MM.1S (cell line): ENCODE results near the gene CNTNAP2.

Source experiments
- DNase-seq: peaks from one replicate; pipeline ENCODE4 v3.0.0-alpha.2; 2015
- H2AFZ ChIP-seq: fragments of 300-600 bp; sonication (generic); 2 replicates; pipeline ENCODE4 v1.6.0; 2016; ENCODE audit warnings: antibody characterized with exemption, low read length
- H3F3A ChIP-seq: fragments of 300-600 bp; sonication (generic); 2 replicates; pipeline ENCODE4 v1.6.1; 2016; ENCODE audit warnings: mild to moderate bottlenecking, antibody characterized with exemption, low read length, moderate library complexity, mixed read lengths; ENCODE audit not compliant: insufficient read depth
- H3K27ac ChIP-seq: fragments of 300-600 bp; sonication (generic); 2 replicates; pipeline ENCODE4 v1.5.1; 2016; ENCODE audit warnings: mild to moderate bottlenecking, low read length
- H3K27me3 ChIP-seq: fragments of 300-600 bp; sonication (generic); replicated peaks from 2 replicates; pipeline ENCODE4 v1.6.0; 2016; ENCODE audit warnings: low read length; ENCODE audit not compliant: insufficient read depth
- H3K36me3 ChIP-seq: fragments of 300-600 bp; sonication (generic); replicated peaks from 2 replicates; pipeline ENCODE4 v1.6.1; 2016; ENCODE audit warnings: mild to moderate bottlenecking, low read length, mixed read lengths; ENCODE audit not compliant: insufficient read depth
- H3K4me1 ChIP-seq: fragments of 300-600 bp; sonication (generic); 2 replicates; pipeline ENCODE4 v1.6.1; 2016; ENCODE audit warnings: low read length, mixed read lengths
- H3K4me2 ChIP-seq: fragments of 300-600 bp; sonication (generic); 2 replicates; pipeline ENCODE4 v1.6.0; 2016; ENCODE audit warnings: low read depth, low read length
- H3K4me3 ChIP-seq: fragments of 300-600 bp; sonication (generic); 2 replicates; pipeline ENCODE4 v1.5.1; 2016; ENCODE audit warnings: low read length, mixed read lengths
- H3K79me2 ChIP-seq: fragments of 300-600 bp; sonication (generic); 2 replicates; pipeline ENCODE4 v1.6.1; 2016; ENCODE audit warnings: mixed run types, low read length, mixed read lengths
- H3K9ac ChIP-seq: fragments of 300-600 bp; sonication (generic); 2 replicates; pipeline ENCODE4 v1.6.1; 2016; ENCODE audit warnings: low read length, mixed read lengths
- H3K9me2 ChIP-seq: fragments of 300-600 bp; sonication (generic); replicated peaks from 2 replicates; pipeline ENCODE4 v1.6.1; 2016; ENCODE audit warnings: mild to moderate bottlenecking, low read length, mixed read lengths; ENCODE audit not compliant: insufficient read depth
- H3K9me3 ChIP-seq: fragments of 300-600 bp; sonication (generic); replicated peaks from 2 replicates; pipeline ENCODE4 v1.6.1; 2016; ENCODE audit warnings: mild to moderate bottlenecking, low read length, mixed read lengths; ENCODE audit not compliant: insufficient read depth
- H4K20me1 ChIP-seq: fragments of 300-600 bp; sonication (generic); 2 replicates; pipeline ENCODE4 v1.6.1; 2016; ENCODE audit warnings: mild to moderate bottlenecking, low read length, moderate library complexity, mixed read lengths; ENCODE audit not compliant: insufficient read depth
- EZH2 ChIP-seq: fragments of 300-600 bp; sonication (generic); optimal IDR thresholded peaks from 2 replicates; pipeline ENCODE3; 2017; ENCODE audit warnings: low read depth, mild to moderate bottlenecking, antibody characterized with exemption, low read length, mixed read lengths
- EZH2phosphoT487 ChIP-seq: fragments of 300-600 bp; sonication (generic); IDR thresholded peaks from 2 replicates; pipeline ENCODE4 v1.6.1; 2018; ENCODE audit warnings: antibody characterized with exemption, low read length
- TF ChIP-seq, protein P1 (sequence below): fragments of 300-600 bp; sonication (generic); IDR thresholded peaks from 2 replicates; pipeline ENCODE4 v1.5.1; 2016; ENCODE audit warnings: antibody characterized with exemption, low read length, mixed read lengths

CNTNAP2 gene

DNA sequence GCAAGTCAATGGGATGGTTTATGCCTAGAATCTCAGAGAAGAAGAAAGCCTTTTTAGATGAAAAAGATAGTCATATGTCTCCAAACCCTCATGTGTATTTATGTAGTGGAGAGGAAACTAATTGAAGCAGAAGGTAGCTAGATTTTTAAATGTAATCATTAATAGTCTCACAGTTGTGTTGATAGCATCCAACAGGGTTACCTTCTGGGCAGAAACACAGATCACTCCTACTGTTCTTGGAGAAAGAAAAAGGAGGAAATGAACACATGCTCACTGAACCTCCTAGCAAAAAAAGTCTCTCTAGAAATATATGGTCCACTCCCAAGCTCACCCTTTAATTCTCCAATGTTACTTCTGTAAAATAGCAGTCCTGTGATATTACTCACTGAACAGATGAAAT lies 1696.7 kb downstream of the CNTNAP2 start:
- Histone ChIP-seq H3K27me3 (no peaks in the 10 kb centered on the region), H3K9me3 (no peaks in the 10 kb centered on the region), H3K4me2 (no peak overlapping the region), H3K4me3 (no peak overlapping the region), H4K20me1 (no peaks in the 10 kb centered on the region), H3F3A (no peaks in the 10 kb centered on the region), H3K36me3 (no peaks in the 10 kb centered on the region), H3K4me1 (no peaks in the 10 kb centered on the region), H3K27ac (no peak overlapping the region), H3K79me2 (no peaks in the 10 kb centered on the region), H3K9ac (no peak overlapping the region), H3K9me2 (no peaks in the 10 kb centered on the region), H2AFZ (no peak overlapping the region)
- DNase-seq: no peak
- no peak for TF ChIP-seq EZH2
- no peak for TF ChIP-seq EZH2phosphoT487
- TF ChIP-seq, protein P1, sequence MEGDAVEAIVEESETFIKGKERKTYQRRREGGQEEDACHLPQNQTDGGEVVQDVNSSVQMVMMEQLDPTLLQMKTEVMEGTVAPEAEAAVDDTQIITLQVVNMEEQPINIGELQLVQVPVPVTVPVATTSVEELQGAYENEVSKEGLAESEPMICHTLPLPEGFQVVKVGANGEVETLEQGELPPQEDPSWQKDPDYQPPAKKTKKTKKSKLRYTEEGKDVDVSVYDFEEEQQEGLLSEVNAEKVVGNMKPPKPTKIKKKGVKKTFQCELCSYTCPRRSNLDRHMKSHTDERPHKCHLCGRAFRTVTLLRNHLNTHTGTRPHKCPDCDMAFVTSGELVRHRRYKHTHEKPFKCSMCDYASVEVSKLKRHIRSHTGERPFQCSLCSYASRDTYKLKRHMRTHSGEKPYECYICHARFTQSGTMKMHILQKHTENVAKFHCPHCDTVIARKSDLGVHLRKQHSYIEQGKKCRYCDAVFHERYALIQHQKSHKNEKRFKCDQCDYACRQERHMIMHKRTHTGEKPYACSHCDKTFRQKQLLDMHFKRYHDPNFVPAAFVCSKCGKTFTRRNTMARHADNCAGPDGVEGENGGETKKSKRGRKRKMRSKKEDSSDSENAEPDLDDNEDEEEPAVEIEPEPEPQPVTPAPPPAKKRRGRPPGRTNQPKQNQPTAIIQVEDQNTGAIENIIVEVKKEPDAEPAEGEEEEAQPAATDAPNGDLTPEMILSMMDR: no peak

DNA sequence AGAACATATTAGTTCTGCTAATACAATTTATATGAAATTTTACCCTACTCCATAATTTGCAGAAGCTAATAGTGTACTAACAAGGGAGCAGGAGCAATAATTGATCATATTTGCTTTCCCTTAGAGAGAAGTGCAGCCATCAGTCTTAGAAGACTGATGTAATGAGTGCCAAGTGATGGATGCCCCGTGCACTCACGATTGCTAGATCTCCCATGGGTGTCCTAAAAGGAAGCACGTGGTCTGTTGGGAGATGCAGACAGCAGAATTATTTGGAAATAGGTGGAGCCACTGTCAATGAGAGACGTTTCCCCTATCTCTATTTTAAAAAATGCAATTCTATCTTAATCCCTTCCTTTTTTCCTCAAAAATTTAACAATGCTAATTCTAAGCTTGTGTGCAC lies 1701.7 kb downstream of the CNTNAP2 start:
- no peak for TF ChIP-seq EZH2
- TF ChIP-seq EZH2phosphoT487: no peak
- TF ChIP-seq, protein P1: no peak
- H2AFZ ChIP-seq: no peak overlapping the region
- no peak overlapping the region for H3K4me2 ChIP-seq
- no peaks in the 10 kb centered on the region for H3K9me3 ChIP-seq
- no peak for DNase-seq
- no peaks in the 10 kb centered on the region for H3K36me3 ChIP-seq
- H4K20me1 ChIP-seq: no peaks in the 10 kb centered on the region
- no peaks in the 10 kb centered on the region for H3K9me2 ChIP-seq
- no peaks in the 10 kb centered on the region for H3K79me2 ChIP-seq
- H3K9ac ChIP-seq: no peak overlapping the region
- H3F3A ChIP-seq: no peaks in the 10 kb centered on the region
- H3K27ac ChIP-seq: no peak overlapping the region
- no peak overlapping the region for H3K4me3 ChIP-seq
- no peaks in the 10 kb centered on the region for H3K4me1 ChIP-seq
- H3K27me3 ChIP-seq: no peaks in the 10 kb centered on the region

DNA sequence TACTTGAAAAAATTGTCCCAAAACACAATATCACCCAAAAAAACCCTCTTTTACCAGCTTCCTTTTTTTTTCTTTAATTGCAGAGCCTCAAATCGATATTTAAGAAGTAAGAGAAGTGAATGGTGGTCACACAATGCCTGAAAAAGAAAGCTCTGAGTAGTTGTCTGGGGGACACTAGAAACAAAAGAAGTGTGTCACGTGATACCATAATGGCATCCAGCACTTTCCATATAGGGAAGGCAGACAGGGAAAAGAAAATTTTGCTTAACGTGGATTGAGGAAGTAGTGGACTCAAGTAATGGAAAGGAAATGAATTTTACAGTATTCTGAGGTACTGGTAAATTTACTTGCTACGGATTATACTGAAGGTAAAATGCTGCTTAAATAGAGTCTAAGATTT lies 1708.1 kb downstream of the CNTNAP2 start:
- no peak overlapping the region for H3K4me3 ChIP-seq
- H3K9ac ChIP-seq: no peak overlapping the region
- no peaks in the 10 kb centered on the region for H3K36me3 ChIP-seq
- no peaks in the 10 kb centered on the region for H3K79me2 ChIP-seq
- H4K20me1 ChIP-seq: no peaks in the 10 kb centered on the region
- H3K4me2 ChIP-seq: no peak overlapping the region
- H3K4me1 ChIP-seq: no peaks in the 10 kb centered on the region
- no peak for TF ChIP-seq EZH2
- TF ChIP-seq EZH2phosphoT487: no peak
- no peaks in the 10 kb centered on the region for H3K9me2 ChIP-seq
- DNase-seq: no peak
- H2AFZ ChIP-seq: no peak overlapping the region
- H3K27me3 ChIP-seq: no peaks in the 10 kb centered on the region
- H3K27ac ChIP-seq: no peak overlapping the region
- no peaks in the 10 kb centered on the region for H3F3A ChIP-seq
- no peaks in the 10 kb centered on the region for H3K9me3 ChIP-seq

DNA sequence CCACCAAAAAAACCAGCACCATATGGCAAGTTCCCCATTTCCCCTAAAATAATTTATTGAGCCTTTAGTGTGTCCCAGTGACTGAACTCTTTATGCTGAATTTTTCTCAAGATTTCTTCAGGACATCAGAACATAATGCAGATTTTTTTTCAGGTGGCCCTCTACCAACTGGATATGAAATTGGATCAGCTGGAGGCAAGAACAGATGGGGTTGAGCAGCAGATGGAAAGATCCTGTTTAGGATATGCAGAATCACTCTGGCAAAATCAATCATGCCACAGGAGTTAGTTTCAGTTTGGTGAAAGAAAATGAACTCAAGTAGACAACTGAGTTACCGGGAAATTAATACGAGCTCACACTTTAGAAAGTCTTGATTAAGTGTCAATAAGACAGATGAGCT lies 1712.4 kb downstream of the CNTNAP2 start:
- no peak for DNase-seq
- Histone ChIP-seq H3K36me3 (no peaks in the 10 kb centered on the region), H3K9ac (no peak overlapping the region)

More for the DNA sequence above, 1712.4 kb downstream of the CNTNAP2 start:
- no peaks in the 10 kb centered on the region for H3K9me3 ChIP-seq
- no peaks in the 10 kb centered on the region for H4K20me1 ChIP-seq
- H3K9me2 ChIP-seq: no peaks in the 10 kb centered on the region
- H3K27ac ChIP-seq: no peak overlapping the region
- H3F3A ChIP-seq: no peaks in the 10 kb centered on the region
- H3K4me3 ChIP-seq: no peak overlapping the region
- no peak overlapping the region for H3K4me2 ChIP-seq
- no peak overlapping the region for H2AFZ ChIP-seq
- no peaks in the 10 kb centered on the region for H3K27me3 ChIP-seq
- no peak for TF ChIP-seq EZH2phosphoT487
- TF ChIP-seq EZH2: no peak
- TF ChIP-seq, protein P1: no peak
- H3K79me2 ChIP-seq: no peaks in the 10 kb centered on the region
- no peaks in the 10 kb centered on the region for H3K4me1 ChIP-seq
